WI38 (cell line): ENCODE measurements around the gene SP100.

Experiments
- H3K4me3 ChIP-seq: 2 replicates; pipeline ENCODE4 v1.5.1; 2011; ENCODE audit warnings: low read depth, mild to moderate bottlenecking, control low read depth, low read length
- TF ChIP-seq, protein P1 (sequence below): IDR thresholded peaks from 2 replicates; pipeline ENCODE4 v1.5.1; 2012; ENCODE audit warnings: low read depth, mild to moderate bottlenecking, control low read depth, low read length

SP100 gene

DNA sequence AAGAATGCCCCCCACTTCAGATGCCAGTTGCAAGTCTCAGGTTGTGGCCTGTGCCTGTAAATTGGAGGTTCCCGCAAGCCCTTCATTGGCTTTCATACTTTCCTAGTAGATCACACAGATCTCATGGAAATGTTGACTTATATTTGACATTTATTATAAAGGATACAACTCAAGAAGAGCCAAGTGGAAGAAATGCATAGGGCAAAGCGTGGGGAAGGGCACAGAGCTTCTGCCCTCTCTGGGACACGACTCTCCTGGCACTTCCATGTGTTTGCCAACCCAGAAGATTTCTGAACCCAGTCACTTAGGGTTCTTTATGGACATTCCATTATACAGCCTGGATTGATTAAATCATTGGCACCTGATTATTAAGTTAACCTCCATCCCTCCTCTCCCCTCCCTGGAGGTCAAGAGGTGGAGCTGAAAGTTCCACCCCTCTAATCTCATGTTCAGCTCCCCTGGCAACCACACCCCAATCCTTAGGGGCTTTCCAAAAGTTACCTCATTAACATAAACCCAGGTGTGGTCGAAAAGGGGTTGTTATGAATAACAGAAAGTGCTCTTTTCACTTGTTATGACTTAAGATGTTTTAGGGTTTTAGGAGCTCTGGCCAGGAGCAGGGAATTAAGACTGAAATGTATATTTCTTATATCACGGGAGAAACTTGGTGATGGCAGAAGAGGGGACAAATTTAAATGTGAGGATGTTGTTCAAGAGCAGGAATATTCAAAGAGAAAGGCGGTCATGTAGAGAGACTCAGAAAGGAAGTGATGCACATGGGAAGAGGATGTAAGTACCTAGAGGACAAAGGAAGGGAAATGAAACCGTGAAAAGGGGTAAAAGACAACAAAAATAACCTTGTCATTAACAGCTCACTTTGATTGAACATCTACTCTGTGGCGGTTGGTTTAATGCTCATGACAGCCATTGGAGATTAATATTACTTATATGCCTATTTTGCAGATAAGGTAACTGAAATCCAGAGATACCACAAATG, 31.8 kb downstream of the SP100 start:
- TF ChIP-seq, protein P1, sequence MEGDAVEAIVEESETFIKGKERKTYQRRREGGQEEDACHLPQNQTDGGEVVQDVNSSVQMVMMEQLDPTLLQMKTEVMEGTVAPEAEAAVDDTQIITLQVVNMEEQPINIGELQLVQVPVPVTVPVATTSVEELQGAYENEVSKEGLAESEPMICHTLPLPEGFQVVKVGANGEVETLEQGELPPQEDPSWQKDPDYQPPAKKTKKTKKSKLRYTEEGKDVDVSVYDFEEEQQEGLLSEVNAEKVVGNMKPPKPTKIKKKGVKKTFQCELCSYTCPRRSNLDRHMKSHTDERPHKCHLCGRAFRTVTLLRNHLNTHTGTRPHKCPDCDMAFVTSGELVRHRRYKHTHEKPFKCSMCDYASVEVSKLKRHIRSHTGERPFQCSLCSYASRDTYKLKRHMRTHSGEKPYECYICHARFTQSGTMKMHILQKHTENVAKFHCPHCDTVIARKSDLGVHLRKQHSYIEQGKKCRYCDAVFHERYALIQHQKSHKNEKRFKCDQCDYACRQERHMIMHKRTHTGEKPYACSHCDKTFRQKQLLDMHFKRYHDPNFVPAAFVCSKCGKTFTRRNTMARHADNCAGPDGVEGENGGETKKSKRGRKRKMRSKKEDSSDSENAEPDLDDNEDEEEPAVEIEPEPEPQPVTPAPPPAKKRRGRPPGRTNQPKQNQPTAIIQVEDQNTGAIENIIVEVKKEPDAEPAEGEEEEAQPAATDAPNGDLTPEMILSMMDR = no peak
- no peak overlapping the region for H3K4me3 ChIP-seq

DNA sequence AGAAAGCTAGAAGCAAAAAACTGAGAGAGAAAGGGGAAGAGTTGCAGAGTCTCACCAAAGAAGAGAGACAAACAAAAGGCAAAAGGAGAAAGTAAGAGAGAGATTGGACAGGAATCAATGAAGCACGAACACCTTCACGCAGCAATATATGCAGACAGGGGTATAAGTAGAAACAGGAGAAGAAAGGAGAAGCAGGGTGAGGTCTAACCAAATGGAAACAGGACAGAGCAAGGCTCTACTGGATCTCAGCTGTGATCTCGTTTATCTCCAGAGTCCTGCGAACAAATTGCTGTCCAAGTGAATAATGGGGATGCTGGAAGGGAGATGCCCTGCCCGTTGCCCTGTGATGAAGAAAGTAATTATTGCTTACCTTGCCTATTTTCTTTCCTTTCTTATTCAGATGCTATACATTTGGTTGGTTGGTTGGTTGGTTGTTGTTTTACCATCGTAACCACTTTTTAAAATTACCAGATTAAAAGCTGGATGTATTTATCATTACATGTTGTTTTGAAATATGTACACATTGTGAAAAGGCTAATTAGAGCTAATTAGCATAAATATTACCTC, 34.0 kb downstream of the SP100 start:
- no peak overlapping the region for H3K4me3 ChIP-seq
- TF ChIP-seq, protein P1 = no peak

DNA sequence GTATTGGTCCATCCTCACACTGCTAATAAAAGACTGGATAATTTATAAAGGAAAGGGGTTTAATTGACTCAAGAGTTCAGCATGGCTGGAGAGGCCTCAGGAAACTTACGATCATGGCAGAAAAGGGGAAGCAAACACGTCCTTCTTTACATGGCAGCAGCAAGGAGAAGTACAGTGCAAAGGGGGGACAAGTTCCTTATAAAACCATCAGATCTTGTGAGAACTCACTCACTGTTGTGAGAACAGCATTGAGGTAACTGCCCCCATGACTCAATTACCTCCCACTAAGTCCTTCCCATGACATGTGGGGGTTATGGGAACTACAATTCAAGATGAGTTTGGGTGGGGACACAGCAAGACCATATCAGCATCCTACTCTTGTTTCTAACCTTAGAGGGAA, 37.0 kb downstream of the SP100 start:
- TF ChIP-seq, protein P1 = no peak
- no peak overlapping the region for H3K4me3 ChIP-seq

DNA sequence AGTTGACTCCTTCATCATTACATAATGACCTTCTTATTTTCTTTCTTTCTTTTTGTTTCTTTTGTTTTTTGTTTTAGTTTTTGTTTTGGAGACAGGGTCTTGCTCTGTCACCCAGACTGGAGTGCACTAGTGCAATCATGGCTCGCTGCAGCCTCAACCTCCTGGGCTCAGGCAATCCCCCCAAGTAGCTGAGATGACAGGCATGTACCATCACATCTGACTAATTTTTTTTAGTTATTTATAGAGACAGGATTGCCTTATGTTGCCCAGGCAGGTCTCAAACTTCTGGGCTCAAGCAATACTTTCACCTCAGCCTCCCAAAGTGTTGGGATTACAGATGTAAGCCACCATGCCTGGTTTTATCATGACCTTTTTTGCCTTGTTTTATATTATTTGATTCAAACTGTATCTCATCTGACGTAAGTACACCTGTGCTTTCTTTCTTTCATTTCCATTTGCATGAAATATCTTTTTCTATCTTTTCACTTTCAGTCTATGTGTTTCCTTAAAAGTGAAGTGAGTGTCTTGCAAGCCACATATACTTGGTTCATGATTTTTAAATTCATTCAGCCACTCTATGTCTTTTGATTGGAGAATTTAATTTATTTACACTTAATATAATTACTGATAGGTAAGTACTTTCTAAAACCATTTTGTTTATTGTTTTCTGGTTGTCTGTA, 39.1 kb downstream of the SP100 start:
- no peak overlapping the region for H3K4me3 ChIP-seq
- TF ChIP-seq, protein P1 = no peak

DNA sequence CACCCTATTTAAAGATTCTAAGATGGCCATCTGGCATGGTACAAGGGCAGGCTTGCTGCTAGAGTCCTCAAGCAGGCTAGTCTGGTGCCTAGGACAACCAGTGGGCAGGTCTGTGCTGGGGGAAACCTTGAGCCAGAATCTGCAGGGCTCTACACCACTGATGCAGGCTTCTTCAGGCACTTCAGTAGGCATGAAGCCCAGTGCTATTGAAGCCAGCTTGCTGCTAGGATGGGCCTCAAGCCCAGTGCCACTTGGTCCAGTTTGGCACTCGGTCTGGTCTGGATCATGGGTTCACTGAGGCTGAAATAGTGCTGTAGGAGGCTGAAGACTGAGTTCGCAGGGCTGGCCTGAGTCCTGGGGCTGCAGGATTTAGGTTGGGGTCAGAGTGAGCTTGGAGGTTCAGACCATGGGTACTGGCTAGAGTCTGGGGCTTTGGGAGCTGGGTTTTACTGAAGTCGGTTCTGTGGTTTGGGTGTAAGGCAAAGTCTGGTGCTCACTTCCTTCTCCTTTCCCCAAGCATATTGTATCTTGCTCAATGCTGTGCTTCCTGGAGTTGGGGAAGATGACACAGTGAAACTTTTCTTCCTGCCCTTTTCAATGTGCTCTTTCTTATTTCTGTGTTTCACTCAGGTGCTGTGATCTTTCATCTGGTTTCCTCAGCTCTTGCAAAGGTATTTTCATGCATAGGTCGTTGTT, 41.2 kb downstream of the SP100 start:
- no peak overlapping the region for H3K4me3 ChIP-seq
- TF ChIP-seq, protein P1 = no peak

DNA sequence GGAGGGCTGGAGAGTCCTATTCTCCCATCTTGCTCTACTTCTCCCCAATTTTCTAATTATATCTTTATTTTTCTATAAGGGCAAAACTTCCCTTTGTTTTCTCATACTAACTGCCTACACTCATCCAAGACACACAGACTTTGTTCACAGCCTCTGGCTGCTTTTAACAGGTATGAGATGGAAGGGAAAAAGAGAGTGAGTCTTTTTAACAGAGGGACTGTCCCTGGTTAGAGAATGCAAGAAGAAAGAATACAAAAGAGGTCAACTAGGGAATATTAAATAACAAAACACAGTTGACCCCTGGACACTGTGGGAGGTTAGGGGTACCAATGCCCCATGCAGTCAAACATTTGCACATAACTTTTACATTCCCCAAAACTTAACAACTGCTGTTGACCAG, 41.8 kb downstream of the SP100 start:
- TF ChIP-seq, protein P1 = no peak
- no peak overlapping the region for H3K4me3 ChIP-seq
